ENCODE measurements around the gene PTPRN2.

The PTPRN2 gene

GRCh38 chr7:157951300-157952049, 636.1 kb downstream of the PTPRN2 start:
- no peak overlapping the region for H3K27ac ChIP-seq
- TF ChIP-seq ZFX (IDR thresholded peaks at IDR 0.05; ENCODE audit: borderline replicate concordance) (no peak), CTCF (IDR thresholded peaks at IDR 0.05) (no peak)

GRCh38 chr7:157949711-157950110, 637.9 kb downstream of the PTPRN2 start:
- TF ChIP-seq ZFX (IDR thresholded peaks at IDR 0.05; ENCODE audit: borderline replicate concordance): no peak
- no peak for TF ChIP-seq CTCF (IDR thresholded peaks at IDR 0.05)
- no peak overlapping the region for H3K27ac ChIP-seq

GRCh38 chr7:157947504-157947903, 640.1 kb downstream of the PTPRN2 start:
- H3K27ac ChIP-seq: no peak overlapping the region
- TF ChIP-seq ZFX (IDR thresholded peaks at IDR 0.05; ENCODE audit: borderline replicate concordance): no peak
- TF ChIP-seq CTCF (IDR thresholded peaks at IDR 0.05): no peak

GRCh38 chr7:157946398-157947060, 641.1 kb downstream of the PTPRN2 start:
- TF ChIP-seq ZFX (IDR thresholded peaks at IDR 0.05; ENCODE audit: borderline replicate concordance) (no peak), CTCF (IDR thresholded peaks at IDR 0.05) (no peak)
- no peak overlapping the region for H3K27ac ChIP-seq

GRCh38 chr7:157945401-157945800, 642.2 kb downstream of the PTPRN2 start:
- no peak overlapping the region for H3K27ac ChIP-seq
- TF ChIP-seq ZFX (IDR thresholded peaks at IDR 0.05; ENCODE audit: borderline replicate concordance) (no peak), CTCF (IDR thresholded peaks at IDR 0.05) (no peak)

GRCh38 chr7:157944734-157945291, 642.8 kb downstream of the PTPRN2 start:
- TF ChIP-seq ZFX (IDR thresholded peaks at IDR 0.05; ENCODE audit: borderline replicate concordance) (no peak), CTCF (IDR thresholded peaks at IDR 0.05) (no peak)
- H3K27ac ChIP-seq: no peak overlapping the region

- no peak overlapping the region for H3K27ac ChIP-seq
- no peak for TF ChIP-seq CTCF (IDR thresholded peaks at IDR 0.05)
- TF ChIP-seq ZFX (IDR thresholded peaks at IDR 0.05; ENCODE audit: borderline replicate concordance): no peak
Observed at GRCh38 chr7:157944051-157944450, 643.6 kb downstream of the PTPRN2 start.
